ENCODE results near the gene NGLY1.
A peak's percentile ranks its signal among the peaks of the same experiment; 100 is the strongest.

NGLY1 gene

GRCh38 chr3:25783661-25784512, 644 bp upstream of the NGLY1 start:
- no peak for DNase-seq

GRCh38 chr3:25782636-25782937, 656 bp downstream of the NGLY1 start:
- DNase-seq: no peak

GRCh38 chr3:25781758-25782594, 1.3 kb downstream of the NGLY1 start:
- no peak for DNase-seq

GRCh38 chr3:25781145-25781757, 2.0 kb downstream of the NGLY1 start:
- DNase-seq: no peak

- no peak for DNase-seq
These were observed 2.6 kb downstream of the NGLY1 start for GRCh38 chr3:25780618-25781017.

- no peak for DNase-seq
These were observed 7.3 kb downstream of the NGLY1 start for GRCh38 chr3:25775936-25776335.

- DNase-seq: peak; percentile 10
These were observed 14.4 kb downstream of the NGLY1 start for GRCh38 chr3:25768851-25769250.

- DNase-seq: no peak
These were observed 31.5 kb downstream of the NGLY1 start for GRCh38 chr3:25751725-25752124.

- no peak for DNase-seq
These were observed 32.2 kb downstream of the NGLY1 start for GRCh38 chr3:25751048-25751447.

GRCh38 chr3:25749031-25749581, 34.1 kb downstream of the NGLY1 start:
- no peak for DNase-seq

- DNase-seq: no peak
These were observed 35.1 kb downstream of the NGLY1 start for GRCh38 chr3:25748189-25748588.

GRCh38 chr3:25747033-25747432, 36.2 kb downstream of the NGLY1 start:
- no peak for DNase-seq

- DNase-seq: no peak
These were observed 38.8 kb downstream of the NGLY1 start for GRCh38 chr3:25744470-25744869.

GRCh38 chr3:25728101-25728500, 55.1 kb downstream of the NGLY1 start:
- no peak for DNase-seq

GRCh38 chr3:25727316-25727715, 55.9 kb downstream of the NGLY1 start:
- no peak for DNase-seq

GRCh38 chr3:25725810-25726209, 57.4 kb downstream of the NGLY1 start:
- no peak for DNase-seq

GRCh38 chr3:25724948-25725645, 58.1 kb downstream of the NGLY1 start:
- no peak for DNase-seq

GRCh38 chr3:25723802-25724201, 59.4 kb downstream of the NGLY1 start:
- DNase-seq: no peak

- DNase-seq: no peak
These were observed 63.9 kb downstream of the NGLY1 start for GRCh38 chr3:25719321-25719720.

GRCh38 chr3:25713341-25713985, 69.8 kb downstream of the NGLY1 start:
- no peak for DNase-seq

GRCh38 chr3:25711090-25711489, 72.2 kb downstream of the NGLY1 start:
- no peak for DNase-seq

- no peak for DNase-seq
These were observed 75.2 kb downstream of the NGLY1 start for GRCh38 chr3:25708036-25708435.

All from CD4-positive, alpha-beta T cell treated with Interferon gamma for 1 hour (primary cell).